Fibroblast of skin of abdomen (primary cell): ENCODE results near the gene RBBP5.

ENCODE experiments used
- DNase-seq: peaks from one replicate; pipeline ENCODE4 v3.0.0-alpha.2; 2013

The RBBP5 gene

DNA sequence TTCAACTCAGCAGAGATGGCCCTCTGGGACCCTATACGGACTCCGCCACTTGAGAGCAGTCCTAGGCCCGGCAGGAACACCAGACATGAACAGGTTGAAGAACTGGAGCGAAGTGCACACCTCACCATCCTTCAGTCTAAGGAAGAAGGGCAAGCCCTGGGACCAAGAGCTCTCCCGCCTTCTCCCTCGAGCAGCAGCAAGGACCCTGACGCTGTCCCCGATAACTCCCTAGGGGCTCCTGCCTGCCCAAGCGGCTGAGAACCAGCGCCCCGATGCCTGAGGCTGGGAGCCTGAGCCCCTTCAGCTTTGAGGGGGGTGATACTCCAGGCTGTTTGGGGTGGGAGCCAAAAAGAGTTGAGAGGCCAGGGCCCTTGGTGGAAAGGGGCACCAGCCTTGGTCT, 47.7 kb downstream of the RBBP5 start:
- no peak for DNase-seq

DNA sequence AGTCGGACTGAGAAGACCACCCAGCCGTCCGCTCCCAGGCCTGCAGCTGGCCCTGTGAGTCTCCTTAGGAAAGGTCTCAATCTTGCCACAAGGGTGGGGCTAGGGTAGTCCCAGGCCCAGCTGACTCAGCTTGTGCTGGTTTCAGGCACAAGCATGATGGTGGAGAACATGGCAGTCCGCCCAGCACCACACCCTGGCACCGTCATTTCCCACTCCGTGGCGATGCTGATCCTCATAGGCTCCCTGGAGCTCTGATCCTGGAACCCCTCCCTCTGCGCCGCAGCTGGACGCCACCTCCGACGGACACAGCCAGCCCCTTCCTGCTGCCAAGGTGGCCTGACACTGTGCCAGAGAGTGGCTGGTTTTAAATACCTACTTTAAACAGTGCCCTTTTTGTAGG, 48.3 kb downstream of the RBBP5 start:
- DNase-seq = no peak

DNA sequence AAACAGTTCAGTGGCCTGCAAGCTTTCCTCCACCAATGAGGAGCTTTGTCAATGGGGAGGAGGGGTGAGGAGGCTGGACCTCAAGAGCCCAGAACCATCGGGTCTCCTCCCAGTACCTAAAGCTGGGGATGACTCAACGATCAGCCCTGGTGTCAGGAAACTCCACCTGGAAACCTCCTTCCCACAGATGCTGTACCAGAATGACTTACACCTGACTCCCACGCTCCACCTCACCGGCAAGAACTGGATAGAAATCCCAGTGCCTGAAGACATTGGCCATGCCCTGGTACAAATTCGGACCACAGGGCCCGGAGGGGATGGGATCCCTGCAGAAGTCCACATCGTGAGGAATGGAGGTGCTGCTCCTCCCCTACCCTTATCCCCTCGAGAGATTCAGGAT, 48.9 kb downstream of the RBBP5 start:
- no peak for DNase-seq

DNA sequence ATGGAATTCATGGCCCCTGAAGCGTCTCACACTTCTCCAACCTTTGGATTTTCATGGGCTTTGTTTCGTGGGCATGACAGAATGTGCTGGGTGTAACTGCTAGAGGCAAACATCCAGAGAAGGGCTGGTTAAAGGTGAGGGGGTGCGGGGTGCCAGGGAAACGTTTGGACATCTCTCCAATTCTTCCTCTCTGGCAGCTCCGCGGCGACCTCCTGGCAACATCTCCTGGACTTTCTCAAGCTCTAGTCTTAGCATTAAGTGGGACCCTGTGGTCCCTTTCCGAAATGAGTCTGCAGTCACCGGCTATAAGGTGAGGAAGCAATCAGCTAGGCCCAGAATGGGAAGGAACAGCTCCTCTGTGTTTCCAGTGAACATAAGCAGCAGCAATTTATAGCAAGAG, 49.5 kb downstream of the RBBP5 start:
- DNase-seq = no peak

DNA sequence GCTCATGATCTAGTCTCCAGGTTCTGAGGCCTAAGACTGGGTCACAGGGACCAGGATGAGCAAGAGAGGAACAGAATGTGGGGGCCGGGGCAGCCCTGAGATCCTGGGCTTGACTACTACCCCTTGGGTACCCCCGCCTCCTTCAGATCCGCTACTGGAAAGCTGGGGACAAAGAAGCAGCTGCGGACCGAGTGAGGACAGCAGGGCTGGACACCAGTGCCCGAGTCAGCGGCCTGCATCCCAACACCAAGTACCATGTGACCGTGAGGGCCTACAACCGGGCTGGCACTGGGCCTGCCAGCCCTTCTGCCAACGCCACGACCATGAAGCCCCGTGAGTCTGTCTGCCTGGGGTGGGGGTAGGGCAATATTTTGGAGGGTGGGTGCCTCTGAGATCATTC, 50.0 kb downstream of the RBBP5 start:
- DNase-seq = no peak

DNA sequence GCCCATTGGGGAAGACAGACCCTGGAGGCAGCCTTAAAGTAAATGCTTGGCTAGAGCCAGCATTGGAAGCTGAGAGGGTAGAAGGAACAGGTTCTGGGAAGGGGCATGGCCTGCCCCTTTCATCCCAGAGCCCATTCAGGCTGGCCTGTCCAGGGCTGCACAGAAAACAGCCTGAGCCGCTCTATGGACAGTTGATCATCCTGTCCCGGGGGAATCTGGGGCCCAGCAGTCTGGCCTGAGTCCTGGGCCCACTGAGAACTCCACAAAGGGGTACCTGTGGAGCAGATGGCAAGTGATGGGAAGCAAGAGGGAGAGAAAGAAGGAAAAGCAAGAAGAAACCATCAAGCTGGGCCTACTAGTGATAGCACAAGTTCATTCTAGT, 50.8 kb downstream of the RBBP5 start:
- DNase-seq = no peak

DNA sequence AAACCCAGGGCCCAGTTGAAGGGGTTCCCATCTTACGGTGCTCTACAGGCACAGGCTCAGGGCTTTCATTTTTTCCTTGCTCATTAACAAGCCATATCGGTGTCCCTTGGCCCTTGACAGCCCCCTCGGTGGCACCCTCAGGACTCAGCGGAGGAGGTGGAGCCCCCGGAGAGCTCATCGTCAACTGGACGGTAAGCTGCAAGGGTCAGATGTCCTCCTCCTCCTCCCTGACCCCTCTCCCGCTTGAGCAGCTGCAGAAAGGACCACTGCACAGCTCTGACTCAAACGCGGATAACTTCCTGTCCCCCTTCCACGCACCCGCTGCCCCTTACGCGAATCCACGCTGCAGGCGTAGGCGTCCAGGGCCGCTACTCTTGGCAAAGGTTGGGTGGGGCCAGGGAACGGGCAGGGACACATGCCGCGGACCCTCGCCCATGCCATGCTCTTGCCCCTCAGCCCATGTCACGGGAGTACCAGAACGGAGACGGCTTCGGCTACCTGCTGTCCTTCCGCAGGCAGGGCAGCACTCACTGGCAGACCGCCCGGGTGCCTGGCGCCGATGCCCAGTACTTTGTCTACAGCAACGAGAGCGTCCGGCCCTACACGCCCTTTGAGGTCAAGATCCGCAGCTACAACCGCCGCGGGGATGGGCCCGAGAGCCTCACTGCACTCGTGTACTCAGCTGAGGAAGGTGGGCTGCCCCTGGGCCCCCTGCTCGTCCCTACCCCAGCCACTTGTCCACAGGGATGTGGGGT, 52.2 kb downstream of the RBBP5 start:
- DNase-seq = no peak

DNA sequence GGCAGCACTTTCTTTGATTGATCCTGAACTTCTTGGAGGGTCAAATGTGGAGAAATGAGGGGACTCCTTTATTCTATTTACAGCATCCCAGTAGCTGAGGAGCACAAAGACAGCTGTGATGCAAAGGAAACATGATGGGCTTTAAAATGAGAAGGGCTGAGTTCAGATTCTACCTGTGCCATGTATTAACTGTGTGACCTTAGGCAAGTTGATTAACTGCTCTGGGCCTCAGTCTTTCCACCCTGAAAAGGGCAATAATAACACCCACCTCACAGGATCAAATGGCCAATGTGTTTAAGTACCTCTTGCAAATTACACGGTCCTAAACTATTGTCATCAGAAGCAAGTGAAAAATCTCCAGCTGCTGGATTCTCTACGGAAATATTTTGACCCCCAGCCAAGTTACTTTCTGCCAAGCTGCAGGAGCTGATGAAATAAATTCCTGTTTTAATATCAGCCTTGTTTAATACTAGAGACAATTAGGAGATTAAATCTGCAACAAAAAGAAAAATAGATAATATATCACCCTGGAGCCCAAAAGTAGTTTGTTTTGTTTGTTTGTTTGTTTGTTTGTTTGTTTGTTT, 53.2 kb downstream of the RBBP5 start:
- peak; percentile 66 for DNase-seq

DNA sequence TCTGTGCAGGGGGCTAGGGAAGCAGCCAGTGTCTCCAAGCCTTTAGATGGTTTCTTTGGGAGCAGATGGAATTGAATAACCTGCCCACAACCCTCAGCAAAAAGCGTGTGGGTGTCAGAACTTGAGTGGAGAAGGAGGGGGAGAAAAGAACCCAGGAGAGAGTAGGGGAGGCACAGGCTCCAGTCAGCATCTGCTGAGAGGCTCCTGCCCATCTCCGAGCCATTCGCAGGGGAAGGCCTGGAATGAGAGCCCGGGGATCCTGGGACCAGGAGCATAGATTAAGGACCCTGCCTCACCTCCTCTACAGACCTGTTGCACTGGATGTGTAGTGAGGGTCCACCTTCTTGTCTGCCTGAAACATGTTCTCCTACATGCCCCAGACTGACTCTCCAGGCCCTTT, 53.8 kb downstream of the RBBP5 start:
- no peak for DNase-seq

DNA sequence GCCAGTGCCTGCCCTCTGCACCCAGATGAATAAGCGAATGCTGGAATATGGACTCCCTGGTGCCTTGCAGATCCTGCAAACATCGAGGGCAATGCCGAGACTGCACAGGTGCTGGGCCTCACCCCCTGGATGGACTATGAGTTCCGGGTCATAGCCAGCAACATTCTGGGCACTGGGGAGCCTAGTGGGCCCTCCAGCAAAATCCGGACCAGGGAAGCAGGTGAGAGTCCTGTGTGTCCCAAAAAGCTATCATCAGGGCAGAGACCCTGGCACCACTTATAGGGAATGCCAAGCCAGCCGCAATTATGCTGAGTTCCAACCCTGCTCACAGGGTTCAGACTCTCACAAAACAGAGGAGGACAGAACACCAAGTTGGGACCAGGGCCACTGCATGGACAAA, 54.7 kb downstream of the RBBP5 start:
- DNase-seq = no peak

DNA sequence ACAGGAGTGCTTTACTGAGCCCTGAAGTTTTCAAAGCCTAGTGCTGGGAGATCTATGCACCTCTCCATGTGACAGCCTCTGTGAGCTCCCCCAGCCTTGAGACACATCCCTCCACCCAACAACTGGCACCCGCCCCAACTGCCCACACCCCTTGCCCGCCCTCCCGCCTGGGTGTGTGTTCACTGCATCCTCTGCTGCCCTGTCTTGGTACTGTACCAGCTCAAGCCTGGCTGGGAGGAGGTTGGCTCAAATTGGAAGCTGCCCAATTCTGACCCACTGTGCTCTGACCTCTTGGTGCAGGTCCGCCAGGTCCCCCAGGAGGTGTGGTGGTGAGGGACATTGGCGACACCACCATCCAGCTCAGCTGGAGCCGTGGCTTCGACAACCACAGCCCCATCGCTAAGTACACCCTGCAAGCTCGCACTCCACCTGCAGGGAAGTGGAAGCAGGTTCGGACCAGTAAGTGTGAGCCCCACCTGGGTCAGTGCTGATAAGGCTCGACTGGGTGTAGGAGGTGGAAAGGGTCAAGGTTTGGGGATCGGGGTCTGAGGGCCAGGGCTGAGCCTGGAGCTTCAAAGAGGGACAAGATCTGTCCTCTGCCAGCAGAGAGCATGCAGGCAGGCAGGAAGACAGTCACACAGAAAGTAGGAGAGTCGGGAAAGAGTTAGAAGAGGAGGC, 55.5 kb downstream of the RBBP5 start:
- DNase-seq = no peak

DNA sequence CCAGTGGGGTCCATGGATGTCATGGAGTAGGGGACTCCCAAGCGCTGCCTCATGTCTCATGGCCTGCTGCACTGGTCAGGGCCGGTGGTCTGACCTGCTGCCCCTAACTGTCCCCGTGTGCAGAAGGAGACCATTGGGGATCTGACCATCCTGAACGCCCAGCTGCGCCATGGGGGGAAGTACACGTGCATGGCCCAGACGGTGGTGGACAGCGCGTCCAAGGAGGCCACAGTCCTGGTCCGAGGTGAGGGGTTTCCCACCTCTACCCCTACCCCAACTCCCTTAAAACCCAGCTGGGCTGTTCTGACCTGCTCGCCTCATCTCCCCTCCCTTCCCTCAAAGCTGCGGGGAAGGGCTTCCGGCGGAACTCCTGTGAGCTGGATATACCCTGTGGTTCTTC, 56.1 kb downstream of the RBBP5 start:
- no peak for DNase-seq

DNA sequence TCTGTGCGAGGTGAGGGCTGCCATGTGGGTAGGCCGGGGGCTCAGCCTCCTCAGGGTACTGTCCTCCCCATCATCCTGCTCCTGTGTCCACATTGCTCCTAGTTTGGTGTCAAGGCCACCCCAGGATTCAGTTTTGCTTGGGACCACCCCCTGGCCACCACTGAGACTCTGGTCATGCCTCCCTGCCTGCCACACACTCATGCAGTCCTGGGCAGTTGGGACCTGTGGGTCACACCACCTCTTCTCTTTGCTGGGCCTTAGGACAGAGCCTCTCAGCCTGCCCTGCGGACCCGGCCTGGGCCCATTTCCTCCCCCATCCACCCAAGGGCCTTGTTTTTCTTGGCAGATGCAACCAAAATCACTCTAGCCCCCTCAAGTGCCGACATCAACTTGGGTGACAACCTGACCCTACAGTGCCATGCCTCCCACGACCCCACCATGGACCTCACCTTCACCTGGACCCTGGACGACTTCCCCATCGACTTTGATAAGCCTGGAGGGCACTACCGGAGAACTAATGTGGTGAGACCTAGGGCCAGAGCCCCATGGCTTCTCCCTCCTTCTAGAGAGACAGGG, 56.9 kb downstream of the RBBP5 start:
- no peak for DNase-seq

DNA sequence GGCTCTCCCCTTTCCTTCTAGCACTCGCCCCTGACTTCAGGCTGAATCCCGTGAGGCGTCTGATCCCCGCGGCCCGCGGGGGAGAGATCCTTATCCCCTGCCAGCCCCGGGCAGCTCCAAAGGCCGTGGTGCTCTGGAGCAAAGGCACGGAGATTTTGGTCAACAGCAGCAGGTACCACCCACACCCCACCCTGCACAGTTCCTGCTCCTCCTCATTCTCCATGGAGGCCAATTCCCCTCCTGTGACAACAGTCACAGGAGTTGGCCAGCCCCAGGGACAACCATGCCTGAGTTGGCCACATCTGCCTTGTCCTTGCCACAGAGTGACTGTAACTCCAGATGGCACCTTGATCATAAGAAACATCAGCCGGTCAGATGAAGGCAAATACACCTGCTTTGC, 57.5 kb downstream of the RBBP5 start:
- DNase-seq = no peak

DNA sequence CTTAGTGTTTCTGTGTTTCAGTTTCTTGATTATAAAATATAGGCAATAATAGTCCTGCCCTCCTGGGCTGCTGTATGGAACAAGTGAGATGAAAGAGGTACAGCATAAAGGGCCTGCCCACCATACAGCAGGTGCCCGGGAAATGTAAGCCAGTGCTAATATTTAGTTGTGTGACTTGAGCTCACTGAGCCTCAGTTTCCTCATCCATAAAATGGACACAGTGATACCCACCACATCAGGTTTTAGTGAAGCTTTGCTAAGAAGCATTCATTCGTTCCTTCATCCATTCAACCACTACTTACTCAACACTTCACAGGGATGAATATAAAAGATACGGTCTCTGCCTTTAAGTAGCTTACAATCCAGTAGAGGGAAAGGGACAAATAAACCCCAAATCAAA, 58.9 kb downstream of the RBBP5 start:
- DNase-seq = no peak

DNA sequence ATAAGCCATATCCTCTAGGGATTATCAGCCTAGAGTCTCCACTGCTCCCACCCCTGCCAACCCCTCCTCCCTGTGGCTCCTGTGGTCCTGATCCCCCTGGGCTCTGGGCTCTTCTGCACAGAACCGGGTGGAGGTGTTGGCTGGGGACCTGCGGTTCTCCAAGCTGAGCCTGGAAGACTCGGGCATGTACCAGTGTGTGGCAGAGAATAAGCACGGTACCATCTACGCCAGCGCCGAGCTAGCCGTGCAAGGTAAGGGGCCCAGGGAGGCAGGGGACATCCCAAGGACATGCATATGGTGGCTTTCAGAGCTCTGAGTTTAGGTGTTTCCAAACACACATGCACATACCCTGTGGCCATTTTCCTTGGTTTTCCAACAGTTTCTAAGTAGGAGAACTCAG, 59.5 kb downstream of the RBBP5 start:
- DNase-seq = no peak

DNA sequence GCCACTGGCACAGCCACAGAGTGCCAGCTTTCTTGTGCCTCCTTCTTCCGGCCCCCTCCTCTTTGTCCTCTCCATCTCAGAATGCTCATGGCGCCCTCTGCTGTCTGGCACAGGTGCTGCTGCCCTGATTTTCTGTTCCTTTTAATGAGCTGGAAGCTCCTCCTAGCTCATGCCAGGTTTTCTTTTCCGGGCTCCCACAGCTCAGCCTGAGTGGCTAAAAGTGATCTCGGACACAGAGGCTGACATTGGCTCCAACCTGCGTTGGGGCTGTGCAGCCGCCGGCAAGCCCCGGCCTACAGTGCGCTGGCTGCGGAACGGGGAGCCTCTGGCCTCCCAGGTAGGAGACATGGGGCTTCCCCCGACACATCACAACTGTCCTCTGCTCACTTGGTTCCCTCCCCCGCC, 60.1 kb downstream of the RBBP5 start:
- peak; percentile 60 for DNase-seq

DNA sequence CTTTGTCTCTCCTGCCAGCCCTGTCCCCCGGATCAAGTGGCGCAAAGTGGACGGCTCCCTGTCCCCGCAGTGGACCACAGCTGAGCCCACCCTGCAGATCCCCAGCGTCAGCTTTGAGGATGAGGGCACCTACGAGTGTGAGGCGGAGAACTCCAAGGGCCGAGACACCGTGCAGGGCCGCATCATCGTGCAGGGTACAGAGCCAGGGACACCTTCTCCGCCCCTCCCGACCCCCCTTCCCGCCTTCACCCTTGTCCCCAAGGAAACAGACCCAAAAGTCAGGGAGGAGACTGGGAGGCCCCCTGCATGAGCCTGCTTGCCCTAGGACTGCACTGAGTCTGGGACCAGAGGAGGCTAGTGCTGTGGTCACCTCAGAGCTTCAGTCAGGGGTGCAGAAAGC, 60.6 kb downstream of the RBBP5 start:
- no peak for DNase-seq

DNA sequence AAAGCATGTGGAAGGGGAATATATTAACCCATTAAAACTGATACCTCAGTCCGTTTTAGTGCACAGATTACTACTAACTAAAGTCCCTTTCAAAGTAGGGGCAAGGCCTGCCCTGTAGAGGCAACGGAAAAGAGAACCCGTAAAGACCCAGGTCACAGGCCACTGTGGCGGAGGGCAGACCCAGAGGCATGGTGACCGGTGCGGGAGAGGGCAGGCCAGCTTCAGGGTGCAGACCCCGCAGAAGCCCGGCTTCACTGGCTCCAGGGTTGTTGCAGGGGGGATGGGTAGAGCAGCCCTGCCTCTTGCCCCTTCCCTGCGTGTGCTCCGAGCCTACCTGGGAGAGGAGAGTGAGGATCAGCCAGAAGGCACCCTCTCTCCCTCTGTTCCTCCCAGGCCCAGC, 61.0 kb downstream of the RBBP5 start:
- DNase-seq = no peak

DNA sequence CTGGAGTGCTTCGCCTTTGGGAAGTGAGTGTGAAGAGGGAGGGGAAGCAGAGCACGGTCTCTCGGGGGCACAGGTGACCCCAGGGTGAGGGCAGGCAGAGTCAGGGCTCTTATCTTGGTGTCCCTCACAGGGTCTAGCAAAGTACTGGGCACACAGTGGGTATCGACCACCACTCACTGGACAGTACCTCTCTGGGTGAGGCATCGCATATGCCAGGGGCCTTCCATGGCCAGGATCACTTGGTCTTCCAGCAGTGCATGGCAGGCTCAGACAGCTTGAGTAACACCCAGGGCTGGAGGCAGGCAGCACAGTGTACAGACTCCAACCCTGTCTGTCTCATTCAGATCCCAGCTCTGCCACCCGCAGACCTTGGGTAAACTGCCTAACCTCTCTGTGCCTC, 62.1 kb downstream of the RBBP5 start:
- DNase-seq = no peak

DNA sequence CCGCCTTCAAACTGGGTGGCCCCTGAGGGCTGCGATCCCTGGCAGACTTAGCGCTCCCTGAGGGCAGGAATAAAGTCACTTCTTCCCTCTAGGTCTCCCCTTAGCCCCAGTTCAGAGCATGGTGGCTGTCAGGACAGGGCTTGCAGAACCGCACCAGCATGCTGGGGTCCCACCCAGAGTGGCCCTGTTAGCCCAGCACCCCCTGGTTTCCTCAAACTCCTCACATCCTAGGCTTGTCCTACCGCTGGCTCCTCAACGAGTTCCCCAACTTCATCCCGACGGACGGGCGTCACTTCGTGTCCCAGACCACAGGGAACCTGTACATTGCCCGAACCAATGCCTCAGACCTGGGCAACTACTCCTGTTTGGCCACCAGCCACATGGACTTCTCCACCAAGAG, 62.9 kb downstream of the RBBP5 start:
- DNase-seq = no peak

DNA sequence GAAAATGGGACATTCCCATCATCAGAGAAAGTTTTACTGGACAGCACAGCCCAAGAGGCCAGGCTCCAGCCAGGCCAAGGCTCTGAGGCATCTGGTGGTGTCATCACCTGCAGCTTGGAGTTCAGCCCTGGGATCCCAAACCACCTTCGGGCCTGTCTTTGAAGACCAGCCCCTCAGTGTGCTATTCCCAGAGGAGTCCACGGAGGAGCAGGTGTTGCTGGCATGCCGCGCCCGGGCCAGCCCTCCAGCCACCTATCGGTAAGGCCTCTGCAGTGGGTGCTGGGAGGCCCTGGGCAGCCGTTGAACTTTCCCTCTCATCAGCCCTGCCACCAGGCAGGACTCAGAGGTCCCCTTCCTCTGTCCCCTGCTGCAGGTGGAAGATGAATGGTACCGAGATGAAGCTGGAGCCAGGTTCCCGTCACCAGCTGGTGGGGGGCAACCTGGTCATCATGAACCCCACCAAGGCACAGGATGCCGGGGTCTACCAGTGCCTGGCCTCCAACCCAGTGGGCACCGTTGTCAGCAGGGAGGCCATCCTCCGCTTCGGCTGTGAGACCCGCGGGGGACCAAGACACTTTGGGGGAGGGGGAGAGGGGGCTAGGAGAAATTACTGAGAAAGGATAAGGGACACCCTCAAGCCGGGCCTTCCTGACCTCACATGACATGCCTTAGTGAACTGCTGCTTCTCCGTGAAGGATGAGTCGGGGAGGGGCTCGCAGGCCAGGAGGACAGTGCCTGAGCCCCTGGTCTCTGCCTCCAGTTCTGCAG, 63.8 kb downstream of the RBBP5 start:
- DNase-seq = no peak

DNA sequence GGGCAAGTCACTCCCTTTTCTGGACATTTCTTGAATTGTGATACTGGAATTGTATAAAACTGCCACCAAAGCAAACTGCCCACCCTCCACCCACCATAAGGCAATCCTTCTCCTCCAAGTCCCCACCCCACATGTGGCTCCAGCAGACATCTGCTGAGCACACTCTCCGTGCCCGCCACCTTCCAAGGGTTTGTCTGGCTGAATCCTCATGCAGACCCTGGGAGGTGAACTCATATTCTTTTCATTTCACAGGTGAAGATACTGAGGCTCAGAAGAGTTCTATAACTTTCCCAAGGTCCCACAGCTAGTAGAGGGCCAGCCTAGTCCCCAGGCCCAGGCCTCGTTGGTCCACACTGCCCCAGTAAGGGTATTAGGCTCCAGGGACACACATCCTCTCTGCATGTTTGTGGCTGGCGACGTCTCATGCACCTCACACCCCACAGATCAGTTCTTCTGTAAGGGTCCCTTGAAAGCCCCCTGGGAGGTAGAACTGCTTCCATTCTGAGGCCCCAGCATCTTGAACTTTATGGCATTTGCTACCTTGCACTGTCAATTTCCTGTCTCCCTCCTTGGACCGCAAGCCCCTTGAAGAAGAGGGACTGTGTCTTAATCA, 64.7 kb downstream of the RBBP5 start:
- DNase-seq = no peak
